K562 (cell line): Measurements from ENCODE around the gene MICAL2. TPM values are rescaled to one million over a fixed set of nuclear protein-coding genes. Genes with fewer than 3 reads are reported as not detected.
A peak's percentile ranks its signal among the peaks of the same experiment; 100 is the strongest.

ENCODE experiments used
- ATAC-seq: fragments of 200-7000 bp; cut with Tn5 transposase; 3 replicates; pipeline ENCODE4 v1.9.1; 2020; ENCODE audit warnings: moderate library complexity
- BruUV-seq: library from RNA; stranded (reverse); fragments of 400-500 nt; replicated peaks from 2 replicates; lab custom pipeline; 2021; lab: Mats Ljungman, UMichigan
- CTCF ChIA-PET: fragments of 300-600 bp; formaldehyde crosslinking; extraction: SDS; loops from one replicate; lab custom pipeline; 2021; ENCODE audit warnings: low intra/inter-chr PET ratio; lab: Yijun Ruan, JAX
- POLR2A ChIA-PET: fragments of 300-600, 350-650 bp; sonication (Branson Sonifier 250); formaldehyde crosslinking; extraction: SDS; loops from one replicate; lab custom pipeline; 2021; ENCODE audit warnings: antibody characterized with exemption, inconsistent platforms; lab: Yijun Ruan, JAX
- DNase-seq, 4 experiments: peaks; one replicate each; pipeline versions ENCODE4 v3.0.0 to v3.0.0-alpha.2; 2011 to 2018; ENCODE audit warnings: low spot score in 3 of 4, mixed read lengths in 3 of 4; ENCODE audit errors: extremely low read depth in 1 of 4
- FAIRE-seq: peaks from 2 replicates; lab custom pipeline; 2011; peaks lifted over from hg19 to GRCh38; lab: Jason Lieb, UNC
- H2AFZ ChIP-seq: 2 replicates; pipeline ENCODE4 v1.6.0; 2011; ENCODE audit warnings: low read depth, low read length, control low read depth, inconsistent platforms
- H3K27ac ChIP-seq: fragments of 200-600 bp; 3 replicates; pipeline ENCODE4 v1.8.0; 2011; ENCODE audit warnings: low read depth, mild to moderate bottlenecking, control low read depth, inconsistent platforms, low read length, moderate library complexity, mixed read lengths; ENCODE audit errors: extremely low read depth
- H3K27me3 ChIP-seq, 2 experiments: fragments of 300-600 bp in 1 of 2; 2 replicates in 1 of 2; 3 replicates in 1 of 2; pipeline versions ENCODE4 v1.6.0 to v1.8.0; 2011; ENCODE audit warnings: inconsistent platforms in 2 of 2, low read length in 2 of 2, mild to moderate bottlenecking in 1 of 2, mixed read lengths in 1 of 2, moderate library complexity in 1 of 2; ENCODE audit not compliant: control insufficient read depth in 2 of 2, insufficient read depth in 2 of 2
- H3K36me3 ChIP-seq: fragments of 300-600 bp; 3 replicates; pipeline ENCODE4 v1.8.0; 2011; ENCODE audit warnings: mild to moderate bottlenecking, low read length, inconsistent platforms; ENCODE audit not compliant: control insufficient read depth, insufficient read depth
- H3K4me1 ChIP-seq, 2 experiments: fragments of 200-600 bp in 1 of 2; replicated peaks in 1 of 2; 2 replicates in 1 of 2; 3 replicates in 1 of 2; pipeline versions ENCODE4 v1.5.1 to v1.8.0; 2011; ENCODE audit warnings: inconsistent platforms in 2 of 2, low read length in 2 of 2, mild to moderate bottlenecking in 1 of 2, mixed read lengths in 1 of 2, moderate library complexity in 1 of 2; ENCODE audit not compliant: control insufficient read depth in 2 of 2, insufficient read depth in 2 of 2
- H3K4me2 ChIP-seq: 2 replicates; pipeline ENCODE4 v1.6.1; 2011; ENCODE audit warnings: low read length, control low read depth, inconsistent platforms, mixed read lengths; ENCODE audit not compliant: insufficient read depth
- H3K4me3 ChIP-seq: fragments of 200-600 bp; sonication (generic), shearing (Covaris generic); 2 replicates; pipeline ENCODE4 v1.5.1; 2016; ENCODE audit warnings: control low read depth, inconsistent platforms
- H3K79me2 ChIP-seq: fragments of 200-600 bp; 3 replicates; pipeline ENCODE4 v1.8.0; 2011; ENCODE audit warnings: low read length, inconsistent platforms; ENCODE audit not compliant: control insufficient read depth, insufficient read depth
- H3K9ac ChIP-seq, 2 experiments: 2 replicates each; pipeline versions ENCODE4 v1.6.0 to v1.6.1; 2011; ENCODE audit warnings: low read depth in 2 of 2, low read length in 2 of 2, control low read depth in 1 of 2, inconsistent platforms in 1 of 2, mild to moderate bottlenecking in 1 of 2, mixed read lengths in 1 of 2; ENCODE audit not compliant: insufficient read depth in 1 of 2
- H3K9me1 ChIP-seq: one replicate; pipeline ENCODE4 v1.6.0; 2011; ENCODE audit warnings: inconsistent platforms, mild to moderate bottlenecking, low read length, moderate library complexity; ENCODE audit not compliant: control insufficient read depth, insufficient read depth
- H3K9me3 ChIP-seq: replicated peaks from 2 replicates; pipeline ENCODE4 v1.5.1; 2011; ENCODE audit warnings: low read depth, low read length, inconsistent platforms; ENCODE audit not compliant: control insufficient read depth, insufficient read depth
- H4K20me1 ChIP-seq: replicated peaks from 2 replicates; pipeline ENCODE4 v1.6.1; 2011; ENCODE audit warnings: low read length, inconsistent platforms, mixed read lengths; ENCODE audit not compliant: control insufficient read depth, insufficient read depth
- FOXA3 ChIP-seq, 2 experiments: fragments of 450-650 bp in 1 of 2; sonication (generic) in 1 of 2; formaldehyde crosslinking; IDR thresholded peaks in 1 of 2; conservative IDR thresholded peaks in 1 of 2; 2 replicates each; pipeline versions ENCODE4 v1.4.0 to v1.8.0; 2020 to 2022; ENCODE audit warnings: mild to moderate bottlenecking in 2 of 2, missing genetic modification reagents in 1 of 2
- GTF3C2 ChIP-seq: IDR thresholded peaks from 3 replicates; pipeline ENCODE4 v1.6.1; 2011; ENCODE audit warnings: borderline replicate concordance, mild to moderate bottlenecking, moderate library complexity; ENCODE audit not compliant: insufficient read length; ENCODE audit errors: extremely low read depth
- MITF ChIP-seq: IDR thresholded peaks from 2 replicates; pipeline ENCODE4 v1.6.1; 2014; ENCODE audit warnings: antibody characterized with exemption
- MTA1 ChIP-seq: fragments of 450-650 bp; IDR thresholded peaks from 2 replicates; pipeline ENCODE4 v1.6.1; 2017; ENCODE audit warnings: borderline replicate concordance
- SAFB ChIP-seq: fragments of 200-400 bp; formaldehyde crosslinking; IDR thresholded peaks from 2 replicates; pipeline ENCODE4 v1.6.1; 2017; ENCODE audit warnings: low read depth, low read length, borderline replicate concordance
- SREBF2 ChIP-seq: sonication (generic); formaldehyde crosslinking; IDR thresholded peaks from 2 replicates; pipeline ENCODE4 v1.4.0; 2020; ENCODE audit warnings: mild to moderate bottlenecking, missing genetic modification reagents
- THRAP3 ChIP-seq: fragments of 450-650 bp; IDR thresholded peaks from 2 replicates; pipeline ENCODE4 v1.6.1; 2016; ENCODE audit warnings: mild to moderate bottlenecking, inconsistent platforms, borderline replicate concordance
- ZNF146 ChIP-seq: IDR thresholded peaks from one replicate; pipeline ENCODE4 v1.6.1; 2018; ENCODE audit warnings: missing compliant biosample characterization; ENCODE audit not compliant: unreplicated experiment
- ZNF263 ChIP-seq: sonication (generic); formaldehyde crosslinking; IDR thresholded peaks from 2 replicates; pipeline ENCODE4 v1.8.0; 2022; ENCODE audit warnings: mild to moderate bottlenecking, missing genetic modification reagents, borderline replicate concordance
- ZNF707 ChIP-seq: fragments of 250-450 bp; sonication (Bioruptor Pico); conservative IDR thresholded peaks from 2 replicates; pipeline ENCODE4 v1.8.0; 2022; ENCODE audit warnings: inconsistent platforms, mild to moderate bottlenecking, moderate library complexity
- ZZZ3 ChIP-seq: fragments of 450-650 bp; IDR thresholded peaks from 2 replicates; pipeline ENCODE4 v1.6.1; 2016; ENCODE audit warnings: antibody characterized with exemption, mild to moderate bottlenecking, moderate library complexity
- WGBS: fragments of 100-300 bp; shearing (Covaris generic); methylation state at CpG from one replicate; pipeline ENCODE4 v1.1.6; 2016; ENCODE audit warnings: low coverage, mixed read lengths; ENCODE audit not compliant: insufficient coverage; ENCODE audit errors: missing lambda C conversion rate; 5-methylcytosine and 5-hydroxymethylcytosine counted together
- in situ Hi-C: fragments of 300-500 bp; cut with MboI; formaldehyde crosslinking; loops from 4 replicates; pipeline ENCODE4 v1.15.0; 2018; ENCODE audit warnings: inconsistent platforms, mixed read lengths
- intact Hi-C: fragments of 100-400 bp; cut with micrococcal nuclease; formaldehyde crosslinking; loops from 2 replicates; pipeline ENCODE4 v1.14.2; 2022
- polyA plus RNA-seq, 8 experiments: library from polyadenylated mRNA; depleted of rRNA in 4 of 8; stranded (reverse) in 5 of 8; unstranded in 3 of 8; fragments of >200 nt; fragmentation: Nextera tagmentation in 2 of 8; fragmentation: Illumina TruSeq in 1 of 8; extraction: Ambion mirVana in 2 of 8; extraction: Trizol in 1 of 8; gene quantifications; 2 replicates each; pipeline versions ENCODE4 v1.2.1 to v1.2.3, GENCODE V29; 2011 to 2014; ENCODE audit warnings: inconsistent platforms in 1 of 8, missing spikeins in 1 of 8
- total RNA-seq, 7 experiments: library from RNA; depleted of rRNA in 6 of 7; stranded (reverse); fragments of >200 nt in 6 of 7; fragmentation: Illumina TruSeq in 2 of 7; extraction: Trizol in 2 of 7; gene quantifications; 2 replicates each; pipeline versions ENCODE4 v1.2.1 to v1.2.3, GENCODE V29; 2011 to 2021; ENCODE audit warnings: low replicate concordance in 1 of 7

MICAL2 gene
- total and polyA plus RNA-seq, 9 of the 15 experiments (the other 6 are each of a cell fraction or from before 2014, with no cell fraction given) = 4.7 to 64.2 (median 33.6) TPM

GRCh38 chr11:12251666-12252560, 141.5 kb downstream of the MICAL2 start:
- H3K27ac ChIP-seq = no peak overlapping the region
- in situ Hi-C loops = no loop called here
- no peak overlapping the region for H3K4me3 ChIP-seq
- DNase-seq = no peak
- peaks cover 20% of the 10 kb centered on the region; the same call in 2 of the 3 replicates for H3K36me3 ChIP-seq
- no peak overlapping the region; a peak in 2 of 4 replicates for H3K9ac ChIP-seq
- no peak overlapping the region for H3K4me2 ChIP-seq
- no TSS peak for BruUV-seq
- H3K9me3 ChIP-seq = no peaks in the 10 kb centered on the region
- no peak overlapping the region for H2AFZ ChIP-seq
- no peak for FAIRE-seq
- intact Hi-C loops = no loop called here
- H4K20me1 ChIP-seq = no peaks in the 10 kb centered on the region
- WGBS = 60% methylated on average over 5 of the region's 5 CpGs
- ChIA-PET CTCF (no interaction called here), POLR2A (interaction anchor here (0.6 to 1.3 kb wide), 5 partner anchors 9 to 194 kb away, joined by 3 to 6 read pairs (median 4); no protein-coding TSS in a partner anchor)
- peak; percentile 29; the same call in 1 of the 3 replicates for ATAC-seq
- TF ChIP-seq MITF (no peak), SREBF2 (no peak), ZNF707 (no peak), SAFB (no peak), ZNF263 (no peak), MTA1 (no peak), FOXA3 (CRISPR knock-in tag; conservative IDR thresholded peaks at IDR 0.05 in 1 of 2, IDR thresholded peaks at IDR 0.05 in 1 of 2) (no peak), GTF3C2 (no peak), ZNF146 (CRISPR knock-in tag) (no peak), THRAP3 (no peak), ZZZ3 (no peak)
- H3K79me2 ChIP-seq = no peaks in the 10 kb centered on the region
- H3K9me1 ChIP-seq = no peaks in the 10 kb centered on the region
- H3K4me1 ChIP-seq = peaks cover 2 to 4% of the 10 kb centered on the region in 2 experiments; a peak in 2 of 5 replicates
- no peaks in the 10 kb centered on the region for H3K27me3 ChIP-seq
